Suprapubic skin (tissue), 4 donors: ENCODE data around the gene EXOC6.

Source experiments
- CTCF ChIP-seq, 2 donors: fragments of 200-600 bp in 1 of 2; fragments of 450-650 bp in 1 of 2; sonication (generic) in 1 of 2; IDR thresholded peaks; one replicate each; pipeline ENCODE4 v1.5.1; 2016 to 2019; ENCODE audit warnings: antibody characterized with exemption in 2 of 2, mild to moderate bottlenecking in 1 of 2, moderate library complexity in 1 of 2
- EP300 ChIP-seq: sonication (generic); formaldehyde crosslinking; IDR thresholded peaks from one replicate; pipeline ENCODE4 v1.6.1; 2017; ENCODE audit warnings: antibody characterized with exemption
- POLR2AphosphoS5 ChIP-seq, 3 donors: sonication (generic); formaldehyde crosslinking; IDR thresholded peaks; one replicate each; pipeline ENCODE4 v1.6.1; 2017; ENCODE audit warnings: antibody characterized with exemption in 3 of 3

DNA sequence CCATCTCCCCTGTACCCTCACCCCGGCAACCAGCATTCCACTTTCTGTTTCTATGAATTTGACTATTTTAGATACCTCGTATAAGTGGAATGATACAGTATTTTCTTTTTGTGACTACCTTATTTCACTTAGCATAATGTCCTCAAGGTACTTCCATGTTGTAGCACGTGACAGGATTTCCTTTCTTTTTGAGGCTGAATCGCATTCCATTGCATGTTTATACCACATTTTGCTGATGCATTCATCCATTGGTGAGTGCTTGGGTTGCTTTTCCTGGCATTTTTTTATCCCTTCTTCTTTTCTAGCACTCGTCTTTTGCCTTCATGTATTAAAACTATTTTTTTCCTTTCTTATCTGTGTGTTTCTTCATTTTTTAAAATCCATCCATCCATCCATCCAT is 22.3 kb upstream of the EXOC6 start:
- TF ChIP-seq CTCF (IDR thresholded peaks at IDR 0.05) (no peak), POLR2AphosphoS5 (IDR thresholded peaks at IDR 0.05) (no peak), EP300 (no peak)
